ENCODE results near the gene PTBP3. TPM values are rescaled to one million over a fixed set of nuclear protein-coding genes. Genes with fewer than 3 reads are reported as not detected.
A peak's percentile ranks its signal among the peaks of the same experiment; 100 is the strongest.

Gene PTBP3
- polyA plus RNA-seq, 2 of the 4 experiments (the other 2 are of a cell fraction): 55.7 to 105 TPM

DNA sequence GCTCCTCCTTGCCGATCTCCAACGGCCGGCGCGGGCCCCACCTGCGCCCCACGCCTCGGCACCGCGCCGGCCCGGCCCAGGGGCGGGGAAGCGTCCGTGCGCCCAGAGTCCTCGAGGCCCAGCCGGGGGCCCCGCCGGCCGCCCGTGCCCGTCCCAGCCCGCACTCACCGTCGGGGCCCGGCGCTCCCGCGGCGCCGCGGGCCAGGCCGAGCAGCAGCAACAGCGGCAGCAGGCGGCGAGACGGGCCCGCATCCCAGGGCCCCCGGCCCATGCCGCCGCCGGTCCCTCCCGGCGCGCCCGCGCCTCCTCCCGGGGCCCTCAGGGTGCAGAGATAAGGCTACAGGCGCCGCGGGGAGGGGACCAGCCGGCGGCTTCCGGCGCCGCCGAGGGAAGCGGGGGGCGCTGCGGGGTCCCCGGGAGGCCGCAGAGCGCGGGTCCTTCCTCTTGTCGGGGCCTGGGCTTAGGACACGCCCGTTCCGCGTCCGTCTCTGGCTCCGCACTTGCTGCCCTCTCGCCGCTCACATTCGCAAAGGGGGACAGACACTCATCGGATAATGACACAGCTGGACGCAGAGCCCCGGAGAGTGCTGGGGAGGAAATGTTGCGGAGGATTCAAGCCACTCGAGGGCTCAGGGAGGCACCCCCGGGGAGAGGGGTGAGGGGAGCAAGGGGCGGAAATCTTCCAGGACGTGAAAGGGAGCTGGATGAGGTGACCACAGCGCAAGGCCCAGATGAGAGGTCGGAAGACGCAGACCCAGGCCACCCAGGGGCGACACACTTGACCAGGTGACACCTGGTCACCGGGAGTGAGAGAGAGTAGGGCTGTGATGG lies 158.2 kb downstream of the PTBP3 start, which contains the start of gene SUSD1:
Gene SUSD1, minus strand, starts transcription at position 333 of the 831 bp plus-strand sequence. Its CDS starts 62 bp downstream, at position 271.
- TF ChIP-seq JUN (IDR thresholded peaks at IDR 0.05) (peak; percentile 62 to 76; a peak in 3 of 5 replicates), ESRRA (IDR thresholded peaks at IDR 0.05; ENCODE audit: borderline replicate concordance, low read length) (no peak), NPAS2 (CRISPR knock-in tag; IDR thresholded peaks at IDR 0.05; ENCODE audit: borderline replicate concordance) (0 out of 2 replicates have a peak, but pooled peaks have one; percentile 28), POLR2A (IDR thresholded peaks at IDR 0.05; ENCODE audit: low read length) (peak; percentile 33), NR3C1 (IDR thresholded peaks at IDR 0.05) (no peak), MAFK (IDR thresholded peaks at IDR 0.05; ENCODE audit: partially characterized antibody) (no peak), ZNF302 (CRISPR knock-in tag; IDR thresholded peaks at IDR 0.05) (no peak), SREBF2 (IDR thresholded peaks at IDR 0.05) (no peak), ZFP36 (IDR thresholded peaks at IDR 0.05; ENCODE audit: borderline replicate concordance, partially characterized antibody) (no peak), POLR2AphosphoS2 (conservative IDR thresholded peaks at IDR 0.05; ENCODE audit: low read length) (no peak), CBX2 (IDR thresholded peaks at IDR 0.05; ENCODE audit: borderline replicate concordance, low read depth) (no peak), PHF8 (IDR thresholded peaks at IDR 0.05; ENCODE audit: borderline replicate concordance, low read depth) (no peak), SMC3 (IDR thresholded peaks at IDR 0.05) (peak; percentile 14; the same call in 1 of the 3 replicates), RCOR1 (IDR thresholded peaks at IDR 0.05; ENCODE audit: low read depth, low read length) (no peak), EHMT2 (IDR thresholded peaks at IDR 0.05; ENCODE audit: low read depth) (no peak), CEBPB (IDR thresholded peaks at IDR 0.05) (no peak), BHLHE40 (IDR thresholded peaks at IDR 0.05; ENCODE audit: low read depth, low read length) (no peak), NFE2L2 (conservative IDR thresholded peaks at IDR 0.05; ENCODE audit: low read length) (no peak), HOXB5 (CRISPR knock-in tag; IDR thresholded peaks at IDR 0.05) (no peak), EP300 (IDR thresholded peaks at IDR 0.05) (0 out of 5 replicates have a peak, but pooled peaks of 1 of the 2 experiments have one; percentile 1)
- TF ChIP-seq, protein P1, sequence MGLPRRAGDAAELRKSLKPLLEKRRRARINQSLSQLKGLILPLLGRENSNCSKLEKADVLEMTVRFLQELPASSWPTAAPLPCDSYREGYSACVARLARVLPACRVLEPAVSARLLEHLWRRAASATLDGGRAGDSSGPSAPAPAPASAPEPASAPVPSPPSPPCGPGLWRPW (IDR thresholded peaks at IDR 0.05): no peak
- TF ChIP-seq, protein P2, sequence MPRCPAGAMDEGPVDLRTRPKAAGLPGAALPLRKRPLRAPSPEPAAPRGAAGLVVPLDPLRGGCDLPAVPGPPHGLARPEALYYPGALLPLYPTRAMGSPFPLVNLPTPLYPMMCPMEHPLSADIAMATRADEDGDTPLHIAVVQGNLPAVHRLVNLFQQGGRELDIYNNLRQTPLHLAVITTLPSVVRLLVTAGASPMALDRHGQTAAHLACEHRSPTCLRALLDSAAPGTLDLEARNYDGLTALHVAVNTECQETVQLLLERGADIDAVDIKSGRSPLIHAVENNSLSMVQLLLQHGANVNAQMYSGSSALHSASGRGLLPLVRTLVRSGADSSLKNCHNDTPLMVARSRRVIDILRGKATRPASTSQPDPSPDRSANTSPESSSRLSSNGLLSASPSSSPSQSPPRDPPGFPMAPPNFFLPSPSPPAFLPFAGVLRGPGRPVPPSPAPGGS (IDR thresholded peaks at IDR 0.05): 0 out of 3 replicates have a peak, but pooled peaks have one; percentile 47
- TF ChIP-seq, protein P3, sequence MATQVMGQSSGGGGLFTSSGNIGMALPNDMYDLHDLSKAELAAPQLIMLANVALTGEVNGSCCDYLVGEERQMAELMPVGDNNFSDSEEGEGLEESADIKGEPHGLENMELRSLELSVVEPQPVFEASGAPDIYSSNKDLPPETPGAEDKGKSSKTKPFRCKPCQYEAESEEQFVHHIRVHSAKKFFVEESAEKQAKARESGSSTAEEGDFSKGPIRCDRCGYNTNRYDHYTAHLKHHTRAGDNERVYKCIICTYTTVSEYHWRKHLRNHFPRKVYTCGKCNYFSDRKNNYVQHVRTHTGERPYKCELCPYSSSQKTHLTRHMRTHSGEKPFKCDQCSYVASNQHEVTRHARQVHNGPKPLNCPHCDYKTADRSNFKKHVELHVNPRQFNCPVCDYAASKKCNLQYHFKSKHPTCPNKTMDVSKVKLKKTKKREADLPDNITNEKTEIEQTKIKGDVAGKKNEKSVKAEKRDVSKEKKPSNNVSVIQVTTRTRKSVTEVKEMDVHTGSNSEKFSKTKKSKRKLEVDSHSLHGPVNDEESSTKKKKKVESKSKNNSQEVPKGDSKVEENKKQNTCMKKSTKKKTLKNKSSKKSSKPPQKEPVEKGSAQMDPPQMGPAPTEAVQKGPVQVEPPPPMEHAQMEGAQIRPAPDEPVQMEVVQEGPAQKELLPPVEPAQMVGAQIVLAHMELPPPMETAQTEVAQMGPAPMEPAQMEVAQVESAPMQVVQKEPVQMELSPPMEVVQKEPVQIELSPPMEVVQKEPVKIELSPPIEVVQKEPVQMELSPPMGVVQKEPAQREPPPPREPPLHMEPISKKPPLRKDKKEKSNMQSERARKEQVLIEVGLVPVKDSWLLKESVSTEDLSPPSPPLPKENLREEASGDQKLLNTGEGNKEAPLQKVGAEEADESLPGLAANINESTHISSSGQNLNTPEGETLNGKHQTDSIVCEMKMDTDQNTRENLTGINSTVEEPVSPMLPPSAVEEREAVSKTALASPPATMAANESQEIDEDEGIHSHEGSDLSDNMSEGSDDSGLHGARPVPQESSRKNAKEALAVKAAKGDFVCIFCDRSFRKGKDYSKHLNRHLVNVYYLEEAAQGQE (IDR thresholded peaks at IDR 0.05): no peak
- TF ChIP-seq, protein P4, sequence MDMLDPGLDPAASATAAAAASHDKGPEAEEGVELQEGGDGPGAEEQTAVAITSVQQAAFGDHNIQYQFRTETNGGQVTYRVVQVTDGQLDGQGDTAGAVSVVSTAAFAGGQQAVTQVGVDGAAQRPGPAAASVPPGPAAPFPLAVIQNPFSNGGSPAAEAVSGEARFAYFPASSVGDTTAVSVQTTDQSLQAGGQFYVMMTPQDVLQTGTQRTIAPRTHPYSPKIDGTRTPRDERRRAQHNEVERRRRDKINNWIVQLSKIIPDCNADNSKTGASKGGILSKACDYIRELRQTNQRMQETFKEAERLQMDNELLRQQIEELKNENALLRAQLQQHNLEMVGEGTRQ (IDR thresholded peaks at IDR 0.05): no peak
- TF ChIP-seq, protein P5, sequence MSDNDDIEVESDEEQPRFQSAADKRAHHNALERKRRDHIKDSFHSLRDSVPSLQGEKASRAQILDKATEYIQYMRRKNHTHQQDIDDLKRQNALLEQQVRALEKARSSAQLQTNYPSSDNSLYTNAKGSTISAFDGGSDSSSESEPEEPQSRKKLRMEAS (IDR thresholded peaks at IDR 0.05): no peak
- TF ChIP-seq, protein P6, sequence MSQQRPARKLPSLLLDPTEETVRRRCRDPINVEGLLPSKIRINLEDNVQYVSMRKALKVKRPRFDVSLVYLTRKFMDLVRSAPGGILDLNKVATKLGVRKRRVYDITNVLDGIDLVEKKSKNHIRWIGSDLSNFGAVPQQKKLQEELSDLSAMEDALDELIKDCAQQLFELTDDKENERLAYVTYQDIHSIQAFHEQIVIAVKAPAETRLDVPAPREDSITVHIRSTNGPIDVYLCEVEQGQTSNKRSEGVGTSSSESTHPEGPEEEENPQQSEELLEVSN (IDR thresholded peaks at IDR 0.05; ENCODE audit: borderline replicate concordance, low read depth): no peak
- TF ChIP-seq, protein P7, sequence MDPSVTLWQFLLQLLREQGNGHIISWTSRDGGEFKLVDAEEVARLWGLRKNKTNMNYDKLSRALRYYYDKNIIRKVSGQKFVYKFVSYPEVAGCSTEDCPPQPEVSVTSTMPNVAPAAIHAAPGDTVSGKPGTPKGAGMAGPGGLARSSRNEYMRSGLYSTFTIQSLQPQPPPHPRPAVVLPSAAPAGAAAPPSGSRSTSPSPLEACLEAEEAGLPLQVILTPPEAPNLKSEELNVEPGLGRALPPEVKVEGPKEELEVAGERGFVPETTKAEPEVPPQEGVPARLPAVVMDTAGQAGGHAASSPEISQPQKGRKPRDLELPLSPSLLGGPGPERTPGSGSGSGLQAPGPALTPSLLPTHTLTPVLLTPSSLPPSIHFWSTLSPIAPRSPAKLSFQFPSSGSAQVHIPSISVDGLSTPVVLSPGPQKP (IDR thresholded peaks at IDR 0.05; ENCODE audit: low read depth, low read length): no peak
- TF ChIP-seq, protein P8, sequence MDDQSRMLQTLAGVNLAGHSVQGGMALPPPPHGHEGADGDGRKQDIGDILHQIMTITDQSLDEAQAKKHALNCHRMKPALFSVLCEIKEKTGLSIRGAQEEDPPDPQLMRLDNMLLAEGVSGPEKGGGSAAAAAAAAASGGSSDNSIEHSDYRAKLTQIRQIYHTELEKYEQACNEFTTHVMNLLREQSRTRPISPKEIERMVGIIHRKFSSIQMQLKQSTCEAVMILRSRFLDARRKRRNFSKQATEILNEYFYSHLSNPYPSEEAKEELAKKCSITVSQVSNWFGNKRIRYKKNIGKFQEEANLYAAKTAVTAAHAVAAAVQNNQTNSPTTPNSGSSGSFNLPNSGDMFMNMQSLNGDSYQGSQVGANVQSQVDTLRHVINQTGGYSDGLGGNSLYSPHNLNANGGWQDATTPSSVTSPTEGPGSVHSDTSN (IDR thresholded peaks at IDR 0.05): no peak
- H3K4me1 ChIP-seq: peaks cover 36% of the 10 kb centered on the region
- H3K4me2 ChIP-seq: peak within 1 kb of the TSS; percentile 69
- ATAC-seq: peak; percentile 70 to 85
- peak in 1 of 2 experiments; percentile 35 for DNase-seq (ENCODE audit: low read depth in 1 of 2, low spot score in 1 of 2)
- 31% methylated on average over 20 of the region's 88 CpGs for WGBS (ENCODE audit: missing lambda C conversion rate)
- CTCF ChIA-PET: interaction anchor here (0.8 to 3.1 kb wide), 11 partner anchors 9 to 187 kb away, joined by 3 to 12 read pairs (median 6); partner anchors contain the start of gene PTBP3
- peak within 1 kb of the TSS; percentile 99 for H3K27ac ChIP-seq
- POLR2A ChIA-PET: interaction anchor here (0.9 to 2.8 kb wide), 6 partner anchors 13 to 158 kb away, joined by 3 to 10 read pairs (median 6); partner anchors contain the start of gene PTBP3
- no peak for FAIRE-seq
- no peaks in the 10 kb centered on the region for H3K9me3 ChIP-seq
- peak within 1 kb of the TSS; percentile 87 for H3K4me3 ChIP-seq

Measured in A549 (cell line).